Measurements from ENCODE around the gene THRAP3.

DNA sequence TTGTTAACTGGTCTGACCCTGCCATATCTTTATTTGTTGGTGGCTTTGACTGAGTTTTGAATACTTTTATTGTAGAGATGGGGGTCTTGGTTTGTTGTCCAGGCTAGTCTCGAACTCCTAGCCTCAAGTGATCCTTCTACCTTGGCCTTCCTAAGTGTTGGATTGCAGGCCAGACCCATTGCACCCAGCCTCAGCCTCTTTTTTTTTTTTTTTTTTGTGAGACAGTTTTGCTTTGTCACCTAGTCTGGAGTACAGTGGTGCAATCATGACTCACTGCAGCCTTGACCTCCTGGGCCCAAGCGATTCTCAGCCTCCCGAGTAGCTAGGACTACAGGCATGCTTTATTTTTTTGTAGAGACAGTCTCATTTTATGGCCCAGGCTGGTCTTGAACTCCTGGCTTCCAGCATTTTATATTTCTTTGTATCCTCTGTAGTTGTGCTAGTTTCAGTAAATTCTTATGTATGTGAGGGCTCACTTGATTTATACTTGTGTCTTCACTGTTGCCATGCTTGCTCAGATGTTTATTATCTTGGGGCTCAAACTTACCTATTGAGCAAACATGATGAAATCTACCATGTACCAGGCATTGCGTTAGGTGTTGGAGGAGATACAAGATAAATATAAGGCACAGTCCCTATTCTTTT, 24.1 kb downstream of the THRAP3 start:
- no peak for TF ChIP-seq IRF2 (CRISPR knock-in tag; IDR thresholded peaks at IDR 0.05)
- TF ChIP-seq, protein P1, sequence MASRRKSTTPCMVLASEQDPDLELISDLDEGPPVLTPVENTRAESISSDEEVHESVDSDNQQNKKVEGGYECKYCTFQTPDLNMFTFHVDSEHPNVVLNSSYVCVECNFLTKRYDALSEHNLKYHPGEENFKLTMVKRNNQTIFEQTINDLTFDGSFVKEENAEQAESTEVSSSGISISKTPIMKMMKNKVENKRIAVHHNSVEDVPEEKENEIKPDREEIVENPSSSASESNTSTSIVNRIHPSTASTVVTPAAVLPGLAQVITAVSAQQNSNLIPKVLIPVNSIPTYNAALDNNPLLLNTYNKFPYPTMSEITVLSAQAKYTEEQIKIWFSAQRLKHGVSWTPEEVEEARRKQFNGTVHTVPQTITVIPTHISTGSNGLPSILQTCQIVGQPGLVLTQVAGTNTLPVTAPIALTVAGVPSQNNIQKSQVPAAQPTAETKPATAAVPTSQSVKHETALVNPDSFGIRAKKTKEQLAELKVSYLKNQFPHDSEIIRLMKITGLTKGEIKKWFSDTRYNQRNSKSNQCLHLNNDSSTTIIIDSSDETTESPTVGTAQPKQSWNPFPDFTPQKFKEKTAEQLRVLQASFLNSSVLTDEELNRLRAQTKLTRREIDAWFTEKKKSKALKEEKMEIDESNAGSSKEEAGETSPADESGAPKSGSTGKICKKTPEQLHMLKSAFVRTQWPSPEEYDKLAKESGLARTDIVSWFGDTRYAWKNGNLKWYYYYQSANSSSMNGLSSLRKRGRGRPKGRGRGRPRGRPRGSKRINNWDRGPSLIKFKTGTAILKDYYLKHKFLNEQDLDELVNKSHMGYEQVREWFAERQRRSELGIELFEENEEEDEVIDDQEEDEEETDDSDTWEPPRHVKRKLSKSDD (conservative IDR thresholded peaks at IDR 0.05; ENCODE audit: low read length) = no peak
- TF ChIP-seq, protein P2, sequence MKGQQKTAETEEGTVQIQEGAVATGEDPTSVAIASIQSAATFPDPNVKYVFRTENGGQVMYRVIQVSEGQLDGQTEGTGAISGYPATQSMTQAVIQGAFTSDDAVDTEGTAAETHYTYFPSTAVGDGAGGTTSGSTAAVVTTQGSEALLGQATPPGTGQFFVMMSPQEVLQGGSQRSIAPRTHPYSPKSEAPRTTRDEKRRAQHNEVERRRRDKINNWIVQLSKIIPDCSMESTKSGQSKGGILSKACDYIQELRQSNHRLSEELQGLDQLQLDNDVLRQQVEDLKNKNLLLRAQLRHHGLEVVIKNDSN (CRISPR knock-in tag; IDR thresholded peaks at IDR 0.05) = no peak

Data from K562 (cell line).